Ishikawa (cell line): ENCODE measurements around the gene AK9.

Source experiments
- CREB1 ChIP-seq: IDR thresholded peaks from 2 replicates; pipeline ENCODE4 v1.6.1; 2012; ENCODE audit warnings: low read depth
- EP300 ChIP-seq: IDR thresholded peaks from 2 replicates; pipeline ENCODE4 v1.6.1; 2012; ENCODE audit warnings: borderline replicate concordance
- FOXM1 ChIP-seq: IDR thresholded peaks from 2 replicates; pipeline ENCODE4 v1.6.1; 2012; ENCODE audit warnings: low read depth, borderline replicate concordance
- MAX ChIP-seq: IDR thresholded peaks from 2 replicates; pipeline ENCODE4 v1.6.1; 2012
- RAD21 ChIP-seq: IDR thresholded peaks from 2 replicates; pipeline ENCODE4 v1.6.1; 2012; ENCODE audit warnings: low read depth
- REST ChIP-seq: IDR thresholded peaks from 2 replicates; pipeline ENCODE4 v1.6.1; 2012; ENCODE audit warnings: low read depth, mild to moderate bottlenecking
- TAF1 ChIP-seq: IDR thresholded peaks from 2 replicates; pipeline ENCODE4 v1.6.1; 2012; ENCODE audit warnings: low read depth, mild to moderate bottlenecking
- YY1 ChIP-seq: IDR thresholded peaks from 2 replicates; pipeline ENCODE4 v1.6.1; 2012; ENCODE audit warnings: low read depth
- TF ChIP-seq, protein P1 (sequence below): IDR thresholded peaks from 2 replicates; pipeline ENCODE4 v1.6.1; 2012

DNA sequence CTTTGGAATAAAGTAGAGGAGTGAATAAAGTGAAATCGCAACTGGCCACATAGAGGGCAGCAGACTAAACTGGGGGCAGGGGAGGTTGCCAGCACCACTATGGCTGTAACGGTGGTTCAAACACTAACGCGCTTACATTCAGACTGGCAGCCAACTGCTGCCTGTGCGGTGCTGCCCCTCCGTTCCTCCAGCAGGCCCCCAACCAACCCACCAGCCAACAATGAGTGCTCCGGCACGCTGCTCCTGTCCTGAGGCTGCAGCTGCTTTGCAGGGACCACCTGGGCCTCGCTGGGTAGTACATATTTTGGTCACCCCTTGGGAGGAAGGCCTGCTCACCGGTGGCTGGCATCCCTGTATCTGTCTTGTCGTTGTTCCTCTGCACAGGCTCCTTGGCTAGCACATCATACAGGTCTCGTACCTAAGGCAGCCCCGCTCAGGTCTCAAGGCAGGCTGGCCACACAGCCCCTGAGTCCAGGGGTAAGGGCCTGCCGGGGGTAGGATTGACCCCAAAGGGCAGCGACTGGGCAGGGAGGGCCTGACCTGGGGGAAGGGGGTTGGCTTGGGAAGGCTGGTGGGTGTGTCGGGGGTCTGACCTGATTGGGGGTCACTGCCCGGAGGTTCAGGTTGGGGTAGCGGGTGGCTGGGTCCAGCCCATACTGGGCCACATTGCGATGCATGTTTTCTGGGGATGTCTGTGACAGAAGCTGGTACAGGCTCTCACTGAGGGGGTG, 241.8 kb downstream of the AK9 start:
- TF ChIP-seq, protein P1, sequence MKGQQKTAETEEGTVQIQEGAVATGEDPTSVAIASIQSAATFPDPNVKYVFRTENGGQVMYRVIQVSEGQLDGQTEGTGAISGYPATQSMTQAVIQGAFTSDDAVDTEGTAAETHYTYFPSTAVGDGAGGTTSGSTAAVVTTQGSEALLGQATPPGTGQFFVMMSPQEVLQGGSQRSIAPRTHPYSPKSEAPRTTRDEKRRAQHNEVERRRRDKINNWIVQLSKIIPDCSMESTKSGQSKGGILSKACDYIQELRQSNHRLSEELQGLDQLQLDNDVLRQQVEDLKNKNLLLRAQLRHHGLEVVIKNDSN: no peak
- no peak for TF ChIP-seq EP300
- no peak for TF ChIP-seq REST
- TF ChIP-seq CREB1: no peak
- TF ChIP-seq MAX: no peak
- TF ChIP-seq RAD21: no peak
- TF ChIP-seq FOXM1: no peak
- no peak for TF ChIP-seq YY1
- TF ChIP-seq TAF1: no peak
